GM12878 (cell line): ENCODE measurements around the gene CCNG1. TPM values are rescaled to one million over a fixed set of nuclear protein-coding genes. Genes with fewer than 3 reads are reported as not detected.

Experiments
- ATAC-seq: fragments of 200-7000 bp; cut with Tn5 transposase; 3 replicates; pipeline ENCODE4 v1.9.1; 2020; ENCODE audit warnings: mild to moderate bottlenecking, moderate library complexity
- BruUV-seq: library from RNA; stranded (reverse); fragments of 400-500 nt; replicated peaks from 2 replicates; lab custom pipeline; 2021; lab: Mats Ljungman, UMichigan
- CTCF ChIA-PET: fragments of 300-600 bp; sonication (Branson Sonifier 250); formaldehyde crosslinking; extraction: SDS; loops from one replicate; lab custom pipeline; 2021; ENCODE audit warnings: inconsistent platforms; lab: Yijun Ruan, JAX
- POLR2A ChIA-PET: fragments of 350-600 bp; formaldehyde crosslinking; extraction: SDS; loops from one replicate; lab custom pipeline; 2021; ENCODE audit warnings: inconsistent platforms; lab: Charles Lee
- RAD21 ChIA-PET: fragments of 300-600 bp; sonication (Branson Sonifier 250); formaldehyde crosslinking; loops from one replicate; lab custom pipeline; 2023; ENCODE audit warnings: antibody characterized with exemption; ENCODE audit not compliant: unreplicated experiment; lab: Charles Lee
- SMC1A ChIA-PET: fragments of 300-600 bp; sonication (Branson Sonifier 250); formaldehyde crosslinking; loops from one replicate; lab custom pipeline; 2023; ENCODE audit not compliant: unreplicated experiment, uncharacterized antibody; lab: Charles Lee
- DNase-seq: peaks from one replicate; pipeline ENCODE4 v3.0.0-alpha.2; 2011; ENCODE audit warnings: low read depth, low spot score
- FAIRE-seq: peaks from 3 replicates; lab custom pipeline; 2011; peaks lifted over from hg19 to GRCh38; lab: Jason Lieb, UNC
- H2AFZ ChIP-seq: 2 replicates; pipeline ENCODE4 v1.6.0; 2011; ENCODE audit warnings: low read depth, low read length, control low read depth; ENCODE audit not compliant: control insufficient read depth
- H3K27ac ChIP-seq: 2 replicates; pipeline ENCODE4 v1.5.1; 2011; ENCODE audit warnings: control low read depth; ENCODE audit not compliant: control insufficient read depth, insufficient read depth
- H3K27me3 ChIP-seq, 2 experiments: replicated peaks in 1 of 2; 2 replicates each; pipeline versions ENCODE4 v1.6.0 to v1.6.1; 2011; ENCODE audit warnings: low read length in 1 of 2; ENCODE audit not compliant: control insufficient read depth in 2 of 2, insufficient read depth in 2 of 2
- H3K36me3 ChIP-seq, 2 experiments: 2 replicates each; pipeline ENCODE4 v1.5.1; 2011; ENCODE audit warnings: low read length in 1 of 2; ENCODE audit not compliant: control insufficient read depth in 2 of 2, insufficient read depth in 2 of 2
- H3K4me1 ChIP-seq: 2 replicates; pipeline ENCODE4 v1.6.1; 2011; ENCODE audit warnings: mild to moderate bottlenecking, low read length, moderate library complexity, mixed read lengths; ENCODE audit not compliant: control insufficient read depth, insufficient read depth
- H3K4me2 ChIP-seq: 2 replicates; pipeline ENCODE4 v1.6.0; 2011; ENCODE audit warnings: control low read depth; ENCODE audit not compliant: control insufficient read depth, insufficient read depth
- H3K4me3 ChIP-seq: fragments of 200-600 bp; sonication (generic); 2 replicates; pipeline ENCODE4 v1.5.1; 2016
- H3K79me2 ChIP-seq: 2 replicates; pipeline ENCODE4 v1.6.0; 2011; ENCODE audit warnings: low read length; ENCODE audit not compliant: control insufficient read depth, insufficient read depth
- H3K9ac ChIP-seq: 2 replicates; pipeline ENCODE4 v1.8.0; 2011; ENCODE audit warnings: low read length, control low read depth, mixed read lengths; ENCODE audit not compliant: control insufficient read depth, insufficient read depth
- H3K9me3 ChIP-seq: replicated peaks from 3 replicates; pipeline ENCODE4 v1.5.1; 2011; ENCODE audit warnings: mild to moderate bottlenecking, low read length; ENCODE audit not compliant: control insufficient read depth, insufficient read depth
- H4K20me1 ChIP-seq: 2 replicates; pipeline ENCODE4 v1.6.0; 2011; ENCODE audit not compliant: control insufficient read depth, insufficient read depth
- ATF2 ChIP-seq: IDR thresholded peaks from 2 replicates; pipeline ENCODE4 v1.6.1; 2012; ENCODE audit warnings: low read length, inconsistent platforms
- CREB1 ChIP-seq: IDR thresholded peaks from 2 replicates; pipeline ENCODE4 v1.6.1; 2012; ENCODE audit warnings: low read depth, mild to moderate bottlenecking, inconsistent platforms
- HDAC2 ChIP-seq: fragments of 200-600 bp; sonication (generic); IDR thresholded peaks from 2 replicates; pipeline ENCODE4 v1.6.1; 2017
- LARP7 ChIP-seq: fragments of 450-650 bp; IDR thresholded peaks from 2 replicates; pipeline ENCODE4 v1.6.1; 2017; ENCODE audit warnings: mild to moderate bottlenecking
- RUNX3 ChIP-seq: IDR thresholded peaks from 2 replicates; pipeline ENCODE4 v1.6.1; 2012; ENCODE audit warnings: low read length, inconsistent platforms
- TARDBP ChIP-seq: IDR thresholded peaks from 2 replicates; pipeline ENCODE4 v1.6.1; 2016; ENCODE audit warnings: borderline replicate concordance
- WGBS: methylation state at CpG from one replicate; pipeline ENCODE4 v1.1.6; 2016; ENCODE audit warnings: low lambda C conversion rate; ENCODE audit not compliant: insufficient replicate concordance, insufficient coverage; ENCODE audit errors: missing lambda C conversion rate; 5-methylcytosine and 5-hydroxymethylcytosine counted together
- in situ Hi-C: fragments of 300-500 bp; cut with MboI; formaldehyde crosslinking; loops from 9 replicates; pipeline ENCODE4 v1.14.3; 2018; ENCODE audit warnings: mixed read lengths
- intact Hi-C: fragments of 100-400 bp; cut with micrococcal nuclease; formaldehyde crosslinking; loops from one replicate; pipeline ENCODE4 v1.14.2; 2022; ENCODE audit not compliant: unreplicated experiment
- polyA plus RNA-seq, 11 experiments: library from polyadenylated mRNA; depleted of rRNA in 4 of 11; unstranded in 6 of 11; stranded (reverse) in 5 of 11; fragments of >200 nt; fragmentation: Nextera tagmentation in 4 of 11; fragmentation: Illumina TruSeq in 1 of 11; extraction: Ambion mirVana in 4 of 11; extraction: Trizol in 1 of 11; gene quantifications; 1 replicate in 1 of 11; 2 replicates in 10 of 11; pipeline versions ENCODE4 v1.2.1 to v1.2.3, GENCODE V29; 2011 to 2016; ENCODE audit warnings: inconsistent platforms in 2 of 11, missing spikeins in 2 of 11, low read depth in 1 of 11
- total RNA-seq, 4 experiments: library from RNA; depleted of rRNA in 3 of 4; stranded (reverse); fragments of >200 nt in 3 of 4; fragmentation: Illumina TruSeq in 1 of 4; extraction: Trizol in 1 of 4; gene quantifications; 2 replicates each; pipeline versions ENCODE4 v1.2.1 to v1.2.3, GENCODE V29; 2013 to 2021

Gene CCNG1
- total and polyA plus RNA-seq, 10 of the 15 experiments (the other 5 are each of a cell fraction or from before 2014, with no cell fraction given) = 90.1 to 274 (median 200) TPM

- peak overlapping the region; percentile 99 for H3K27ac ChIP-seq
- no peaks in the 10 kb centered on the region; the same call in 1 of the 2 replicates for H3K4me1 ChIP-seq
- BruUV-seq = TSS peak; percentile 83
- peak; percentile 64 for FAIRE-seq
- ATAC-seq = peak; percentile 3
- H4K20me1 ChIP-seq = no peaks in the 10 kb centered on the region
- 0 out of 2 replicates have a peak, but pooled peaks have one; percentile 5 for TF ChIP-seq RUNX3
- 0 out of 2 replicates have a peak, but pooled peaks have one; percentile 31 for TF ChIP-seq CREB1
- no peak for TF ChIP-seq LARP7
- TF ChIP-seq TARDBP = no peak
- TF ChIP-seq HDAC2 = no peak
- TF ChIP-seq ATF2 = no peak
- ChIA-PET CTCF (interaction anchor here (1.3 to 6.6 kb wide), 8 partner anchors 11 to 50 kb away, joined by 3 to 74 read pairs (median 8); partner anchors contain the start of genes CCNG1 and MAT2B), SMC1A (interaction anchor here (1.0 to 9.3 kb wide), 9 partner anchors 9 to 49 kb away, joined by 3 to 142 read pairs (median 5); partner anchors contain the start of gene CCNG1), POLR2A (interaction anchor here (1.0 to 9.1 kb wide), 7 partner anchors 10 to 48 kb away, joined by 4 to 181 read pairs (median 17); partner anchors contain the start of genes CCNG1 and MAT2B), RAD21 (interaction anchor here (0.7 to 6.2 kb wide), 6 partner anchors 19 to 77 kb away, joined by 3 to 78 read pairs (median 4); partner anchors contain the start of genes CCNG1 and MAT2B)
- H3K27me3 ChIP-seq = no peaks in the 10 kb centered on the region
- peaks cover 0 to 2% of the 10 kb centered on the region in 2 experiments; a peak in 2 of 4 replicates for H3K36me3 ChIP-seq
- WGBS = 2% methylated on average over 12 of the region's 12 CpGs
- peak overlapping the region; percentile 88 for H3K4me3 ChIP-seq
- peak overlapping the region; percentile 99 for H2AFZ ChIP-seq
- H3K9me3 ChIP-seq = no peaks in the 10 kb centered on the region; the same call in 2 of the 3 replicates
- H3K4me2 ChIP-seq = peak overlapping the region; percentile 49
- intact Hi-C loops = loop anchor here (1.0 kb wide), 1 partner anchor 19 kb away; no protein-coding TSS in a partner anchor
- in situ Hi-C loops = no loop called here
- no peak for DNase-seq
- peaks cover 68% of the 10 kb centered on the region for H3K79me2 ChIP-seq
- peak overlapping the region; percentile 96 for H3K9ac ChIP-seq
These were observed 22.0 kb downstream of the CCNG1 start for GRCh38 chr5:163459462-163459818.
